ENCODE data around the gene RHOA.

- TF ChIP-seq MAX (IDR thresholded peaks at IDR 0.05) (no peak), CEBPB (IDR thresholded peaks at IDR 0.05) (no peak), ZBTB7A (IDR thresholded peaks at IDR 0.05; ENCODE audit: low read depth) (no peak), YY1 (IDR thresholded peaks at IDR 0.05; ENCODE audit: low read depth) (no peak), EP300 (IDR thresholded peaks at IDR 0.05; ENCODE audit: borderline replicate concordance) (no peak), NFIC (IDR thresholded peaks at IDR 0.05) (no peak), RAD21 (IDR thresholded peaks at IDR 0.05; ENCODE audit: low read depth) (no peak), USF1 (IDR thresholded peaks at IDR 0.05) (no peak), CREB1 (IDR thresholded peaks at IDR 0.05; ENCODE audit: low read depth) (no peak), TAF1 (IDR thresholded peaks at IDR 0.05; ENCODE audit: low read depth) (no peak), REST (IDR thresholded peaks at IDR 0.05; ENCODE audit: low read depth) (no peak)
Measured at GRCh38 chr3:49453621-49454020, 41.8 kb upstream of the RHOA start.
